Endodermal cell (in vitro differentiated cells): ENCODE results near the gene INPP4B. TPM values are rescaled to one million over a fixed set of nuclear protein-coding genes. Genes with fewer than 3 reads are reported as not detected.

Source experiments
- DNase-seq: peaks from one replicate; pipeline ENCODE4 v3.0.0-alpha.2; 2017
- H3K27ac ChIP-seq: 2 replicates; pipeline ENCODE4 v1.5.1; 2013; ENCODE audit warnings: mild to moderate bottlenecking, low read depth, low read length, moderate library complexity
- H3K27me3 ChIP-seq: 2 replicates; pipeline ENCODE4 v1.6.1; 2013; ENCODE audit warnings: mild to moderate bottlenecking, low read length, moderate library complexity; ENCODE audit not compliant: insufficient read depth, control insufficient read depth, poor library complexity, severe bottlenecking
- H3K36me3 ChIP-seq: 2 replicates; pipeline ENCODE4 v1.7.0; 2013; ENCODE audit warnings: mild to moderate bottlenecking, low read length, moderate library complexity; ENCODE audit not compliant: control insufficient read depth, insufficient read depth
- H3K4me1 ChIP-seq: one replicate; pipeline ENCODE4 v1.7.0; 2013; ENCODE audit warnings: low read length; ENCODE audit not compliant: control insufficient read depth, insufficient read depth
- H3K4me3 ChIP-seq: 2 replicates; pipeline ENCODE4 v1.5.1; 2013; ENCODE audit warnings: mild to moderate bottlenecking, low read length, moderate library complexity
- H3K9ac ChIP-seq: 2 replicates; pipeline ENCODE4 v1.6.1; 2013; ENCODE audit warnings: mild to moderate bottlenecking, low read length, moderate library complexity; ENCODE audit not compliant: poor library complexity, severe bottlenecking; ENCODE audit errors: extremely low read depth
- H3K9me3 ChIP-seq: 2 replicates; pipeline ENCODE4 v1.6.1; 2013; ENCODE audit warnings: mild to moderate bottlenecking, low read length, moderate library complexity; ENCODE audit not compliant: control insufficient read depth
- H3K27ac Mint-ChIP-seq: 2 replicates; pipeline ENCODE4 v1.8.0; 2020; ENCODE audit warnings: mixed read lengths
- H3K27me3 Mint-ChIP-seq: 2 replicates; pipeline ENCODE4 v1.8.0; 2021; ENCODE audit warnings: mild to moderate bottlenecking, mixed read lengths; ENCODE audit not compliant: insufficient read depth
- H3K36me3 Mint-ChIP-seq: 2 replicates; pipeline ENCODE4 v1.8.0; 2020; ENCODE audit warnings: low read depth, mixed read lengths
- H3K4me1 Mint-ChIP-seq: 2 replicates; pipeline ENCODE4 v1.8.0; 2020; ENCODE audit warnings: mixed read lengths
- H3K4me3 Mint-ChIP-seq: 2 replicates; pipeline ENCODE4 v1.8.0; 2020; ENCODE audit warnings: mild to moderate bottlenecking, moderate library complexity, mixed read lengths
- H3K9me3 Mint-ChIP-seq: 2 replicates; pipeline ENCODE4 v1.8.0; 2020; ENCODE audit warnings: mild to moderate bottlenecking, mixed read lengths
- WGBS, 2 experiments: methylation state at CpG; one replicate each; pipeline versions ENCODE4 v1.1.5 to v1.1.7; 2013; ENCODE audit warnings: missing lambda C conversion rate in 2 of 2, mixed read lengths in 1 of 2; ENCODE audit not compliant: insufficient coverage in 1 of 2, insufficient read length in 1 of 2; 5-methylcytosine and 5-hydroxymethylcytosine counted together
- total RNA-seq, 2 donors: library from RNA; stranded (reverse); fragmentation: NEBNext Ultra II Directional in 1 of 2; extraction: Animal tissue kit (Norgen Biotek cat#: 25700) in 1 of 2; gene quantifications; 2 replicates in 1 of 2; 3 replicates in 1 of 2; pipeline ENCODE4 v1.2.1, GENCODE V29; 2021
- TF ChIP-seq, protein P1 (sequence below): fragments of 200-600 bp; sonication (generic); conservative IDR thresholded peaks from 2 replicates; pipeline ENCODE4 v1.5.0; 2021; ENCODE audit warnings: antibody characterized with exemption, mild to moderate bottlenecking

INPP4B gene
- total RNA-seq, 2 donors from 2014 or later: 0.64 to 0.66 TPM

DNA sequence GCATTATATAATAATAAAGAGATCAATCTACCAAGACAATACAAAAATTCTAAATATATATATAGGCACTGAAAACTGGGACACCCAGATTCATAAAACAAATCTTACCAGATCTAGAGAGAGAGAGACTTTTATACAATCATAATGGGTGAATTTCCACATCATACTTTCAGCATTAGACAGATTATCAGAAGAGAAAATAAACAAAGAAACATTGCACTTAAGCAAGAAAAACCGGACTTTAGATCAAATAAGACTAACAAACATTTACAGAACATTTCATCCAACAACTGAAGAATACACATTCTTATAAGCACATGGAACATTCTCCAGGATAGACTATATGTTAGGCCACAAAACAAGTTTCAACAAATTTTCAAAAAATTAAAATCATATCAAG is 245.1 kb downstream of the INPP4B start:
- DNase-seq: no peak
- H3K27me3 Mint-ChIP-seq: no peaks in the 10 kb centered on the region
- Histone ChIP-seq H3K36me3 (no peaks in the 10 kb centered on the region), H3K4me3 (no peak overlapping the region), H3K27ac (no peak overlapping the region), H3K27me3 (no peaks in the 10 kb centered on the region), H3K4me1 (no peaks in the 10 kb centered on the region), H3K9me3 (peaks cover 15% of the 10 kb centered on the region), H3K9ac (no peak overlapping the region)
- no peaks in the 10 kb centered on the region for H3K4me1 Mint-ChIP-seq
- no peak overlapping the region for H3K4me3 Mint-ChIP-seq
- 93% methylated on average over 1 of the region's 1 CpG; no CpG with 5 or more reads in 1 of the 2 experiments for WGBS, 2 experiments
- H3K36me3 Mint-ChIP-seq: no peaks in the 10 kb centered on the region
- TF ChIP-seq, protein P1, sequence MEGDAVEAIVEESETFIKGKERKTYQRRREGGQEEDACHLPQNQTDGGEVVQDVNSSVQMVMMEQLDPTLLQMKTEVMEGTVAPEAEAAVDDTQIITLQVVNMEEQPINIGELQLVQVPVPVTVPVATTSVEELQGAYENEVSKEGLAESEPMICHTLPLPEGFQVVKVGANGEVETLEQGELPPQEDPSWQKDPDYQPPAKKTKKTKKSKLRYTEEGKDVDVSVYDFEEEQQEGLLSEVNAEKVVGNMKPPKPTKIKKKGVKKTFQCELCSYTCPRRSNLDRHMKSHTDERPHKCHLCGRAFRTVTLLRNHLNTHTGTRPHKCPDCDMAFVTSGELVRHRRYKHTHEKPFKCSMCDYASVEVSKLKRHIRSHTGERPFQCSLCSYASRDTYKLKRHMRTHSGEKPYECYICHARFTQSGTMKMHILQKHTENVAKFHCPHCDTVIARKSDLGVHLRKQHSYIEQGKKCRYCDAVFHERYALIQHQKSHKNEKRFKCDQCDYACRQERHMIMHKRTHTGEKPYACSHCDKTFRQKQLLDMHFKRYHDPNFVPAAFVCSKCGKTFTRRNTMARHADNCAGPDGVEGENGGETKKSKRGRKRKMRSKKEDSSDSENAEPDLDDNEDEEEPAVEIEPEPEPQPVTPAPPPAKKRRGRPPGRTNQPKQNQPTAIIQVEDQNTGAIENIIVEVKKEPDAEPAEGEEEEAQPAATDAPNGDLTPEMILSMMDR: no peak
- H3K27ac Mint-ChIP-seq: no peak overlapping the region
- peaks cover 5% of the 10 kb centered on the region for H3K9me3 Mint-ChIP-seq

GRCh38 chr4:142598132-142598531 is 248.0 kb downstream of the INPP4B start:
- Mint-ChIP-seq H3K4me3 (no peak overlapping the region), H3K4me1 (no peaks in the 10 kb centered on the region), H3K36me3 (no peaks in the 10 kb centered on the region), H3K27me3 (peaks cover 3% of the 10 kb centered on the region), H3K27ac (no peak overlapping the region), H3K9me3 (peaks cover 4% of the 10 kb centered on the region)
- Histone ChIP-seq H3K36me3 (no peaks in the 10 kb centered on the region), H3K4me1 (no peaks in the 10 kb centered on the region), H3K27me3 (no peaks in the 10 kb centered on the region), H3K9me3 (peaks cover 2% of the 10 kb centered on the region), H3K9ac (no peak overlapping the region), H3K27ac (no peak overlapping the region), H3K4me3 (no peak overlapping the region)
- DNase-seq: no peak
- TF ChIP-seq, protein P1: no peak

GRCh38 chr4:142596595-142596994 is 249.5 kb downstream of the INPP4B start:
- H3K4me3 Mint-ChIP-seq: no peak overlapping the region
- no peak for DNase-seq
- no peak overlapping the region for H3K9ac ChIP-seq
- H3K9me3 Mint-ChIP-seq: no peaks in the 10 kb centered on the region
- H3K36me3 Mint-ChIP-seq: no peaks in the 10 kb centered on the region
- H3K4me1 ChIP-seq: no peaks in the 10 kb centered on the region
- TF ChIP-seq, protein P1: no peak
- H3K4me1 Mint-ChIP-seq: no peaks in the 10 kb centered on the region
- H3K27ac Mint-ChIP-seq: no peak overlapping the region
- H3K27me3 Mint-ChIP-seq: peaks cover 3% of the 10 kb centered on the region
- H3K27ac ChIP-seq: no peak overlapping the region
- no peaks in the 10 kb centered on the region for H3K9me3 ChIP-seq
- H3K4me3 ChIP-seq: no peak overlapping the region
- no peaks in the 10 kb centered on the region for H3K36me3 ChIP-seq
- no peaks in the 10 kb centered on the region for H3K27me3 ChIP-seq
- WGBS, 2 experiments: 80 to 95% methylated on average over 1 of the region's 3 CpGs
